Thyroid gland (tissue), 4 donors: ENCODE results near the gene RSPH1.

ENCODE experiments used
- CTCF ChIP-seq, 6 experiments: fragments of 200-600 bp in 3 of 6; fragments of 450-650 bp in 3 of 6; sonication (generic) in 3 of 6; IDR thresholded peaks; one replicate each; pipeline ENCODE4 v1.5.1; 2016 to 2019; ENCODE audit warnings: antibody characterized with exemption in 6 of 6, mild to moderate bottlenecking in 2 of 6, inconsistent platforms in 1 of 6, moderate library complexity in 1 of 6
- POLR2A ChIP-seq, 2 donors: fragments of 450-650 bp; IDR thresholded peaks; one replicate each; pipeline ENCODE4 v1.6.1; 2017; ENCODE audit warnings: antibody characterized with exemption in 2 of 2, mild to moderate bottlenecking in 2 of 2, moderate library complexity in 1 of 2

DNA sequence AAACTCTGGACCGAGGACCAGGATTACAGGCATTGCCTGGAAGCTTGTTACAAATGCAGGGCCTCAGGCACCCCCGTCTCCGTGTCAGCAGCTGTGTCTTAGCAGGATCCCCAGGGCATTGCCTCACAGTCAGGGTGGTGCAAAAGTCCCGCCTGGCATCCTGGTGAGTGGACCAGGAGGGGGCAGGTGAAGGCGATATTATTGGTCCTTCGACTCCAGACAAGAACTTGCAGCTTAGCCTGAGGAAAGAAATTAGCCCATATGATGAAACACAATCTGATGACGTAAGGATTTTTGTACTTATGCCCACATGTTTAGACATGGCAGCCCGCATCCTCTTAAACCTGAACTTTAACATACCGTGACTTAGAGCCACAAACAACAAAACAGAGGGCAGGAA, 40.8 kb downstream of the RSPH1 start:
- TF ChIP-seq POLR2A (IDR thresholded peaks at IDR 0.05): no peak
- TF ChIP-seq CTCF (IDR thresholded peaks at IDR 0.05): no peak
